Keratinocyte (primary cell): ENCODE results near the gene CPNE7. TPM values are rescaled to one million over a fixed set of nuclear protein-coding genes. Genes with fewer than 3 reads are reported as not detected.

Source experiments
- DNase-seq: peaks from one replicate; pipeline ENCODE4 v3.0.0-alpha.2; 2011; ENCODE audit warnings: low read depth, missing footprints, low spot score
- FAIRE-seq: peaks from 2 replicates; lab custom pipeline; 2011; peaks lifted over from hg19 to GRCh38; lab: Jason Lieb, UNC
- H2AFZ ChIP-seq: 2 replicates; pipeline ENCODE4 v1.6.0; 2012; ENCODE audit warnings: low read length, control low read depth, inconsistent platforms; ENCODE audit not compliant: control insufficient read depth
- H3K27ac ChIP-seq: 2 replicates; pipeline ENCODE4 v1.5.1; 2011; ENCODE audit warnings: low read length; ENCODE audit not compliant: control insufficient read depth, insufficient read depth
- H3K27me3 ChIP-seq: 3 replicates; pipeline ENCODE4 v1.6.0; 2011; ENCODE audit warnings: low read length; ENCODE audit not compliant: control insufficient read depth, insufficient read depth; ENCODE audit errors: extremely low read depth
- H3K36me3 ChIP-seq, 2 experiments: 2 replicates in 1 of 2; 3 replicates in 1 of 2; pipeline ENCODE4 v1.5.1; 2011; ENCODE audit warnings: low read length in 2 of 2, mild to moderate bottlenecking in 1 of 2; ENCODE audit not compliant: control insufficient read depth in 2 of 2, insufficient read depth in 2 of 2; ENCODE audit errors: extremely low read depth in 1 of 2
- H3K4me1 ChIP-seq: 3 replicates; pipeline ENCODE4 v1.5.1; 2011; ENCODE audit warnings: low read length; ENCODE audit not compliant: control insufficient read depth, insufficient read depth; ENCODE audit errors: extremely low read depth
- H3K4me2 ChIP-seq: 3 replicates; pipeline ENCODE4 v1.6.0; 2011; ENCODE audit warnings: low read depth, low read length; ENCODE audit not compliant: control insufficient read depth, insufficient read depth; ENCODE audit errors: extremely low read depth
- H3K4me3 ChIP-seq, 3 experiments: fragments of 200-600 bp in 1 of 3; sonication (generic) in 1 of 3; 2 replicates in 2 of 3; 3 replicates in 1 of 3; pipeline ENCODE4 v1.5.1; 2011 to 2016; ENCODE audit warnings: low read length in 3 of 3, mild to moderate bottlenecking in 3 of 3, control low read depth in 2 of 3, inconsistent platforms in 1 of 3, low read depth in 1 of 3, mixed read lengths in 1 of 3, mixed run types in 1 of 3, moderate library complexity in 1 of 3; ENCODE audit not compliant: control insufficient read depth in 2 of 3, insufficient read depth in 2 of 3; ENCODE audit errors: extremely low read depth in 1 of 3
- H3K79me2 ChIP-seq: 2 replicates; pipeline ENCODE4 v1.6.0; 2012; ENCODE audit warnings: low read length; ENCODE audit not compliant: control insufficient read depth, insufficient read depth
- H3K9ac ChIP-seq: 3 replicates; pipeline ENCODE4 v1.6.0; 2011; ENCODE audit warnings: low read length; ENCODE audit not compliant: control insufficient read depth, insufficient read depth; ENCODE audit errors: extremely low read depth
- H3K9me1 ChIP-seq: 3 replicates; pipeline ENCODE4 v1.6.0; 2011; ENCODE audit warnings: low read length; ENCODE audit not compliant: control insufficient read depth, insufficient read depth; ENCODE audit errors: extremely low read depth
- H3K9me3 ChIP-seq: 2 replicates; pipeline ENCODE4 v1.5.1; 2012; ENCODE audit warnings: low read depth, low read length; ENCODE audit not compliant: control insufficient read depth
- H4K20me1 ChIP-seq: 3 replicates; pipeline ENCODE4 v1.6.0; 2011; ENCODE audit warnings: low read length; ENCODE audit not compliant: control insufficient read depth, insufficient read depth; ENCODE audit errors: extremely low read depth
- EZH2 ChIP-seq: IDR thresholded peaks from one replicate; pipeline ENCODE4 v1.6.1; 2012; ENCODE audit warnings: inconsistent platforms, mild to moderate bottlenecking, low read length, moderate library complexity
- dilution Hi-C: fragments of 300-500 bp; cut with MboI; formaldehyde crosslinking; loops from one replicate; pipeline ENCODE4 v1.7.0; 2020; ENCODE audit warnings: low sequenced_read_pairs; ENCODE audit not compliant: extremely low pct_ligation_motif_present
- polyA plus RNA-seq, 5 experiments: library from polyadenylated mRNA; depleted of rRNA in 3 of 5; stranded (reverse) in 3 of 5; stranded (forward) in 1 of 5; unstranded in 1 of 5; fragments of >200 nt; gene quantifications; 1 replicate in 1 of 5; 2 replicates in 3 of 5; 3 replicates in 1 of 5; pipeline versions ENCODE4 v1.2.1 to v1.2.3, GENCODE V29; 2011 to 2012; ENCODE audit warnings: missing spikeins in 2 of 5, low read depth in 1 of 5, low replicate concordance in 1 of 5
- TF ChIP-seq, protein P1 (sequence below), 3 experiments: IDR thresholded peaks in 1 of 3; conservative IDR thresholded peaks in 1 of 3; optimal IDR thresholded peaks in 1 of 3; 2 replicates in 2 of 3; 3 replicates in 1 of 3; pipeline versions ENCODE3 to v1.5.1; 2011; ENCODE audit warnings: low read length in 3 of 3, mild to moderate bottlenecking in 3 of 3, moderate library complexity in 2 of 3, control low read depth in 1 of 3, inconsistent platforms in 1 of 3; ENCODE audit not compliant: insufficient read depth in 2 of 3; ENCODE audit errors: extremely low read depth in 1 of 3

CPNE7 gene
- polyA plus RNA-seq, 1 donor (not counting 4 experiments of a cell fraction or from before 2014, with no cell fraction given) = 9.1 TPM

DNA sequence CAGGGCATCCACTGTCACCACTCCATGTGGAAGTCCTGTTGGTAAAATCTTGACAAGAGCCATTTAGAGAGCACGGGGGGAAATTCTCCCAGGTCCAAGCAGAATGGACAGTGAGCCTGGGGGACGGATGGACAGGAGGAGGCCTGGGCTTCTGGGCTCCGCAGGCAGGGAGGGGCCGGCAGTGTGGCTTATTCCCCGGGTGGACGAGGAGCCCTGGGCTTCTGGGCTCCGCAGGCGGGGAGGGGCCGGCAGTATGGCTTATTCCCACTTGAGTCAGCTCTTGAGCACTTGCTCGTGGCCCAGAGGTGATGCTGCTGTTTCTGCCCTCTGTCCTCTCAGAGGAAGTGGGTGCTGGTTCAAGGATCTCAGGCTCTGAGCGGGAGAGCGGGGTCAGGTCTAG is 37.3 kb upstream of the CPNE7 start:
- Histone ChIP-seq H3K27ac (no peak overlapping the region), H3K9me3 (no peaks in the 10 kb centered on the region), H2AFZ (no peak overlapping the region), H3K4me1 (no peaks in the 10 kb centered on the region), H4K20me1 (no peaks in the 10 kb centered on the region), H3K36me3 (peaks cover 32% of the 10 kb centered on the region in 2 experiments), H3K4me2 (no peak overlapping the region), H3K27me3 (no peaks in the 10 kb centered on the region), H3K4me3 (no peak overlapping the region), H3K9me1 (no peaks in the 10 kb centered on the region), H3K79me2 (peaks cover 18% of the 10 kb centered on the region), H3K9ac (no peak overlapping the region)
- dilution Hi-C loops = no loop called here
- TF ChIP-seq, protein P1, sequence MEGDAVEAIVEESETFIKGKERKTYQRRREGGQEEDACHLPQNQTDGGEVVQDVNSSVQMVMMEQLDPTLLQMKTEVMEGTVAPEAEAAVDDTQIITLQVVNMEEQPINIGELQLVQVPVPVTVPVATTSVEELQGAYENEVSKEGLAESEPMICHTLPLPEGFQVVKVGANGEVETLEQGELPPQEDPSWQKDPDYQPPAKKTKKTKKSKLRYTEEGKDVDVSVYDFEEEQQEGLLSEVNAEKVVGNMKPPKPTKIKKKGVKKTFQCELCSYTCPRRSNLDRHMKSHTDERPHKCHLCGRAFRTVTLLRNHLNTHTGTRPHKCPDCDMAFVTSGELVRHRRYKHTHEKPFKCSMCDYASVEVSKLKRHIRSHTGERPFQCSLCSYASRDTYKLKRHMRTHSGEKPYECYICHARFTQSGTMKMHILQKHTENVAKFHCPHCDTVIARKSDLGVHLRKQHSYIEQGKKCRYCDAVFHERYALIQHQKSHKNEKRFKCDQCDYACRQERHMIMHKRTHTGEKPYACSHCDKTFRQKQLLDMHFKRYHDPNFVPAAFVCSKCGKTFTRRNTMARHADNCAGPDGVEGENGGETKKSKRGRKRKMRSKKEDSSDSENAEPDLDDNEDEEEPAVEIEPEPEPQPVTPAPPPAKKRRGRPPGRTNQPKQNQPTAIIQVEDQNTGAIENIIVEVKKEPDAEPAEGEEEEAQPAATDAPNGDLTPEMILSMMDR (optimal IDR thresholded peaks at IDR 0.05 in 1 of 3, IDR thresholded peaks at IDR 0.05 in 1 of 3, conservative IDR thresholded peaks at IDR 0.05 in 1 of 3; ENCODE audit: extremely low read depth in 1 of 3, insufficient read depth in 2 of 3, low read length in 3 of 3) = no peak
- no peak for TF ChIP-seq EZH2
- FAIRE-seq = no peak
- no peak for DNase-seq

DNA sequence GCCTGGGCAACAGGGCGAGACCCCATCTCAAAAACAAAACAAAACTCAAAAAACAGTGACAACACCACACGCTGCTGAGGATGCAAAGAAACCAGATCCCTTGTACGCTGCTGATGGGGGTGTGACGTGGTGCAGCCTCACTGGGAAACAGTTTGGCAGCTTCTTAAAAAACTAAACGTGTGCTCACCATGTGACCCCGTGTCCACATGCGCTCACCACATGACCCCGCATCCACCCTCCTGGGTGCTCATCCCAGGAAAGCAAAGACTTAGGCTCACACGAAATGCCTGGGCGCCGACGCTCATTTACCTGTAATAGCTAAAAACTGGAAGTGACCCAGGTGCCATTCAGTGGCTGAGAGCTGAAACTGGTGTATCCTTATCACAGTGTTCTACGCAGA is 35.0 kb upstream of the CPNE7 start:
- dilution Hi-C loops = no loop called here
- Histone ChIP-seq H3K4me3 (no peak overlapping the region), H3K27ac (no peak overlapping the region), H3K9me1 (no peaks in the 10 kb centered on the region), H4K20me1 (no peaks in the 10 kb centered on the region), H3K36me3 (peaks cover 24 to 34% of the 10 kb centered on the region in 2 experiments), H3K27me3 (no peaks in the 10 kb centered on the region), H3K9ac (no peak overlapping the region), H3K79me2 (peaks cover 6% of the 10 kb centered on the region), H2AFZ (no peak overlapping the region), H3K4me1 (no peaks in the 10 kb centered on the region), H3K9me3 (no peaks in the 10 kb centered on the region), H3K4me2 (no peak overlapping the region)
- no peak for FAIRE-seq
- TF ChIP-seq, protein P1 (optimal IDR thresholded peaks at IDR 0.05 in 1 of 3, IDR thresholded peaks at IDR 0.05 in 1 of 3, conservative IDR thresholded peaks at IDR 0.05 in 1 of 3; ENCODE audit: extremely low read depth in 1 of 3, insufficient read depth in 2 of 3, low read length in 3 of 3) = no peak
- TF ChIP-seq EZH2 = no peak
- DNase-seq = no peak
